ENCODE results near the gene LYZL4. TPM values are rescaled to one million over a fixed set of nuclear protein-coding genes. Genes with fewer than 3 reads are reported as not detected.

The LYZL4 gene
- total and polyA plus RNA-seq, 2 of the 13 experiments (the other 11 are each of a cell fraction or from before 2014, with no cell fraction given), result not detected

GRCh38 chr3:42421818-42422796, 11.7 kb upstream of the LYZL4 start (continued):
- TF ChIP-seq ZNF574 (CRISPR knock-in tag; IDR thresholded peaks at IDR 0.05) (peak; percentile 51), RCOR2 (CRISPR knock-in tag; IDR thresholded peaks at IDR 0.05) (peak; percentile 80; the same call in 1 of the 2 replicates), GABPB1 (CRISPR knock-in tag; IDR thresholded peaks at IDR 0.05) (peak; percentile 29; the same call in 1 of the 2 replicates), NAIF1 (CRISPR knock-in tag; IDR thresholded peaks at IDR 0.05; ENCODE audit: borderline replicate concordance) (0 out of 2 replicates have a peak, but pooled peaks have one; percentile 72), ZNF761 (CRISPR knock-in tag; conservative IDR thresholded peaks at IDR 0.05) (0 out of 2 replicates have a peak, but pooled peaks have one; percentile 79), SAP130 (CRISPR knock-in tag; IDR thresholded peaks at IDR 0.05; ENCODE audit: low read depth) (peak; percentile 46), CBFB (CRISPR knock-in tag; IDR thresholded peaks at IDR 0.05) (peak; percentile 77; the same call in 1 of the 2 replicates), FOXP4 (CRISPR knock-in tag; IDR thresholded peaks at IDR 0.05) (peak; percentile 97), ZBTB20 (CRISPR knock-in tag; IDR thresholded peaks at IDR 0.05; ENCODE audit: borderline replicate concordance, low read depth) (peak; percentile 98), ZBTB42 (CRISPR knock-in tag; IDR thresholded peaks at IDR 0.05) (no peak), YEATS4 (CRISPR knock-in tag; IDR thresholded peaks at IDR 0.05; ENCODE audit: borderline replicate concordance) (peak; percentile 63; the same call in 1 of the 2 replicates), FOXK2 (IDR thresholded peaks at IDR 0.05) (peak; percentile 79), ZNF12 (CRISPR knock-in tag; IDR thresholded peaks at IDR 0.05) (no peak), ZNF703 (CRISPR knock-in tag; IDR thresholded peaks at IDR 0.05; ENCODE audit: borderline replicate concordance) (peak; percentile 79; the same call in 1 of the 2 replicates), NKX3-1 (CRISPR knock-in tag; IDR thresholded peaks at IDR 0.05) (peak; percentile 59; the same call in 1 of the 2 replicates), KDM2A (CRISPR knock-in tag; IDR thresholded peaks at IDR 0.05; ENCODE audit: borderline replicate concordance, low read depth) (peak; percentile 19; the same call in 1 of the 2 replicates), NFKBIZ (CRISPR knock-in tag; IDR thresholded peaks at IDR 0.05) (peak; percentile 70; the same call in 1 of the 2 replicates), NFRKB (IDR thresholded peaks at IDR 0.05) (no peak), KLF6 (CRISPR knock-in tag; IDR thresholded peaks at IDR 0.05) (no peak), CREB1 (IDR thresholded peaks at IDR 0.05) (no peak), CREB1 (CRISPR knock-in tag; IDR thresholded peaks at IDR 0.05) (peak; percentile 72), TBX2 (CRISPR knock-in tag; IDR thresholded peaks at IDR 0.05; ENCODE audit: borderline replicate concordance) (peak; percentile 99), MTA1 (CRISPR knock-in tag; IDR thresholded peaks at IDR 0.05; ENCODE audit: borderline replicate concordance) (peak; percentile 70; the same call in 1 of the 2 replicates), TRAFD1 (CRISPR knock-in tag; IDR thresholded peaks at IDR 0.05; ENCODE audit: borderline replicate concordance) (no peak)

All from HepG2 (cell line).